ENCODE data around the gene PYGO2.

DNA sequence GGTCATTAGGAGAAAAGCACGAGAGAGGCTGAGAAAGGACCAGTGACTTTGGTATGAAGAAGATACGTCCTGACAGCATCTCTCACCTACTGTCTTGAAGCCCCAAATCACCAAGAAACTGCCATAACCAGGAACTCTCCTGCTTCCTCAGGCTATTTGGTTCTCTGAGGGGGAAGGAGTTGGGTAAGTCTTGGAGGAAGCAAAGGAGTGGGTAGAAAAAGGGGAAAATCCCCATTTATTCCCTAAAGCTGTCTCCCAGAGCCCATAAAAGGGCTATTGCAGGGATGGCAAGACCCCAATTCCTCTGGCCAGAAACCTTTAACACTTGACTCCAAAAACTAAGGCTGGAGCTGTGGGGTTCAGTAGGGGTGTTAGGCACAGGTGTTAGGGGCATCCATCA, 3.5 kb downstream of the PYGO2 start:
- TF ChIP-seq EZH2 (IDR thresholded peaks at IDR 0.05; ENCODE audit: borderline replicate concordance, low read length) = no peak
- TF ChIP-seq, protein P1, sequence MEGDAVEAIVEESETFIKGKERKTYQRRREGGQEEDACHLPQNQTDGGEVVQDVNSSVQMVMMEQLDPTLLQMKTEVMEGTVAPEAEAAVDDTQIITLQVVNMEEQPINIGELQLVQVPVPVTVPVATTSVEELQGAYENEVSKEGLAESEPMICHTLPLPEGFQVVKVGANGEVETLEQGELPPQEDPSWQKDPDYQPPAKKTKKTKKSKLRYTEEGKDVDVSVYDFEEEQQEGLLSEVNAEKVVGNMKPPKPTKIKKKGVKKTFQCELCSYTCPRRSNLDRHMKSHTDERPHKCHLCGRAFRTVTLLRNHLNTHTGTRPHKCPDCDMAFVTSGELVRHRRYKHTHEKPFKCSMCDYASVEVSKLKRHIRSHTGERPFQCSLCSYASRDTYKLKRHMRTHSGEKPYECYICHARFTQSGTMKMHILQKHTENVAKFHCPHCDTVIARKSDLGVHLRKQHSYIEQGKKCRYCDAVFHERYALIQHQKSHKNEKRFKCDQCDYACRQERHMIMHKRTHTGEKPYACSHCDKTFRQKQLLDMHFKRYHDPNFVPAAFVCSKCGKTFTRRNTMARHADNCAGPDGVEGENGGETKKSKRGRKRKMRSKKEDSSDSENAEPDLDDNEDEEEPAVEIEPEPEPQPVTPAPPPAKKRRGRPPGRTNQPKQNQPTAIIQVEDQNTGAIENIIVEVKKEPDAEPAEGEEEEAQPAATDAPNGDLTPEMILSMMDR (conservative IDR thresholded peaks at IDR 0.05 in 1 of 2, IDR thresholded peaks at IDR 0.05 in 1 of 2; ENCODE audit: extremely low read depth in 1 of 2, insufficient read depth in 1 of 2, low read depth in 1 of 2, low read length in 2 of 2) = no peak
